Hindlimb muscle (tissue), 1 donor: Measurements from ENCODE around the gene MXD1. TPM values are rescaled to one million over a fixed set of nuclear protein-coding genes. Genes with fewer than 3 reads are reported as not detected.
"Not testable (repeated sequence)": the region's sequence is repeated elsewhere in the genome, so short reads cannot be mapped to it uniquely, and the experiment has no call there.

Source experiments
- DNase-seq: peaks from one replicate; pipeline ENCODE4 v3.0.0-alpha.2; 2013
- polyA plus RNA-seq: library from polyadenylated mRNA; unstranded; fragments of 120-200 nt; gene quantifications from one replicate; pipeline ENCODE4 v1.2.1, GENCODE V29; 2013; ENCODE audit not compliant: insufficient read length

The MXD1 gene
- polyA plus RNA-seq, 1 donor, result 4.8 TPM

DNA sequence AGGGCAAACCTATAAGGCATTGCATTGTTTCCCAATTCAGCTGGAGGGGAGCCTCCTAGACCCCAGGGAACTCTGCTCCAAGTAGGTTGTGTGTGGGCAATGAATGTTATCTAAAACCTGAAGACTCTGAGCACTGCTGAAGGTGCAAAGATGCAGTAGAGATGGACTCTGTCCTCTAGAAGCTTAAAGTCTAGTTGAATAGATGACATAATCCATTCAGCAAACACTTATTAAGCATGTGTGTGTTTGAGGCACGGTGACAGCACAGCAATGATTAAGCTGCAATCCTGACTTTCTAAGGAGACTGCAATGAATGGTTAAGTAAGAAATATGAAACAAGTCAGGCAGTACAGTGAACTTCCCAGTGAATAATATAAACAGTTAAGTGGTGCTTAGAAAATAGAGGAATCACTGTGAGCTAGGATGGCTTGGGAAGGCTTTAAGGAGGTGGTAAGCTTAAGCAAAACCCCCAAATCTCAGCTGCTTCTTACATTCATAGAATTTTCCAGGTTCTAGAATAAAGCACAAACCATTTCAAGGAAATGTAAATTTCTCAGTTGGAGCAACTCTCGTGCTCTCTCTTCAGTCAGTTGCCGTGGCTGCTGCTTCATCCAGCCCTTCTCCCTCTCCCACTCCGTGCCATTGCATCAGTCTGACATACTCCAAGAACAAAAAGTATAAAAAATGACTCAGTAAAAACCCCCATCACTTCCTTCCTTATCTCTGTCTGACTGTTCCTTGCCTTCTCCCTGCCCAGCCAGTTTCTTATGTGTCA, 19.1 kb downstream of the MXD1 start:
- DNase-seq, result no peak

DNA sequence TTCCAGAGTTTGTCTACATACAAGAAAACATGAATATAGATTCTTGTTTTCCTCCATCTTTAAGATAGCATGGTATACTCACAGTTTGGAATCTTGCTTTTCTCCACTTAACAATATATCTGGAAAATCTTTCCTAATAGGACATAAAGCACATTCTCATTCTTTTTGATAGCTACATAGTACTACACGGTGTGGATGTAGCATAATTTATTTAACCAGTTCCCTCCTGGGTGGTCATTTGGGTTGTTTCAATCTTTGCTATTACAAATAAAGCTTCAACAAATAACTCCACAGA, 19.7 kb downstream of the MXD1 start:
- DNase-seq, result no peak

DNA sequence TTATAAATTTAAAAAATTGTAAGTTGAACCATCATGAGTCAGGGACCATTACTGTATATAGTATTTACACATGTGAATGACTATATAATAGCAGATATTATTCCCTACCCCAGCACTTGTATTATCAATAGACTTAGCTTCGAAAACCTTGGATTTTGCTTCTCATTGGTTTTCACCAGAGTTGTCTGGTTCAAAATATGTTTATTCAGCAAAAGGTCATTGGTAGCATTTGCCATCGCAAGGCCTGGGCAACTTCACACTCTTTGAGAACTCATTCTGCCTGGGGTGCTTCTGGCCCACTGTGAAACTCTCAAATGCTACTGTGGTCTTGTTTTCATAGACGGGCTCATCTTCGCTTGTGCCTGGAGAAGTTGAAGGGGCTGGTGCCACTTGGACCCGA, 20.1 kb downstream of the MXD1 start:
- DNase-seq, result no peak

- no peak for DNase-seq
Measured at GRCh38 chr2:69936906-69937305, 22.0 kb downstream of the MXD1 start.

DNA sequence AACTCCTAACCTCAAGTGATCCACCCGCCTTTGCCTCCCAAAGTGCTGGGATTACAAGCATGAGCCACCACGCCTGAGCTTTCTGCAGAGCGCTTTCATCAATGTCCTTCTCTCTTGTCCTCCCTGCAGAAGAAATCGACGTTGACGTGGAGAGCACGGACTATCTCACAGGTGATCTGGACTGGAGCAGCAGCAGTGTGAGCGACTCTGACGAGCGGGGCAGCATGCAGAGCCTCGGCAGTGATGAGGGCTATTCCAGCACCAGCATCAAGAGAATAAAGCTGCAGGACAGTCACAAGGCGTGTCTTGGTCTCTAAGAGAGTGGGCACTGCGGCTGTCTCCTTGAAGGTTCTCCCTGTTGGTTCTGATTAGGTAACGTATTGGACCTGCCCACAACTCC, 23.1 kb downstream of the MXD1 start:
- DNase-seq, result no peak

DNA sequence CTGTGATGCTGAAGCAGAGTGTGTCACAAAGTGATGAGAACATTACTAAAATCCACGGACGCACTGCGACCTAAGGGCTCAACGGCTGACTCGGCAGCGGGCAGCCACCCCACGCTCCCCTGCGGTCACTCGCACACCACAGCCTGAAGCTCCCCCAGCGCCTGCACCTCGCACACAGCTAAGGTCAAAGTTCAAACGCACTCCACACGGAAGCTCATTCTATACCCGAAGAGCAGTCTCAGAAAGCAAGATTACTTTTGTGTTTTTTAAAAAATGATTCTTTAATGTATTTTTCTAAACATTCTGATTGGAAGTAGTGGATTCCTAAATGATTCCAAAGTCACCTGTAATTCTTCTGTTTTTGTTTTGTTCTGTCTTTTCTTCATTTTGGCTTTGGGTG, 24.8 kb downstream of the MXD1 start:
- no peak for DNase-seq

DNA sequence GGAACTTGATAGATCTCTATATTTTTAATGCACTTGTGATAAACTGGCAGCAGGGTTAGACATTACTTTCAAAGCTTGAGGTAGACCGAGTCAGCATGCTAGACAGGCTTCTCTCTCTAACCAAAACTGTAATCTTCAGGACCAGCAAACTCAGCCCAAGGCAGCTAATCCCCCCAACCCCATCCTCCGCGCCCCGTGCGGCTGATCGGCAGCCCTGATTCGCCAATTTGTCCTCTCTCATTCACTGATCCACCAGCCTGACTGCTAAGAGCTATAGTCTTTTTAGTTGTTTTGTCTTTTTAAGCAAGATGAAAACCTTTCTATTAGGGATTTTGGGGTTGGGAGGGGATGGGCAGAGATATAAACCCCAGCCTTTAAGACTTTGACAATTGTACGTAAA, 25.8 kb downstream of the MXD1 start:
- no peak for DNase-seq

GRCh38 chr2:69943000-69943842, 28.3 kb downstream of the MXD1 start:
- no peak for DNase-seq

- DNase-seq, result no peak
Measured at GRCh38 chr2:69943843-69944525, 29.1 kb downstream of the MXD1 start.

DNA sequence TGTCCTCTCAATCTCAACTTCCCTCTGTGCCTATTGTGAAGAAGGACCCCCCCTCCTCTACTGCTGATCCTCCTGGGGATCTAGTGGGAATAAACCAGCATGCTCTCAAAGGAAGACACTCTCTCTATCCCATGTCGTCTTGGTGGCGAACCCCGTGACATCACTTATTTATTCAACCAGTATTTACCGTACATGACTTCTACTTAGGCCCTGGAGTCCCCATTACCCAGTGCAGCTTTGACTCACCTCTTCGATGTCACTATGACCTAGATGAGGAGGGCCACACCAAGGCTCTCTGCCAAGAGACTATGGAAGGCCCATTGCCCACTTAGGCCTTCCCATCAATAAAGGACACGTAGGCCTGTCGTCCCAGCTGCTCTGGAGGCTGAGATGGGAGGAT, 29.8 kb downstream of the MXD1 start:
- no peak for DNase-seq

GRCh38 chr2:69945441-69945840, 30.5 kb downstream of the MXD1 start:
- no peak for DNase-seq

GRCh38 chr2:69945941-69946340, 31.0 kb downstream of the MXD1 start:
- DNase-seq, result no peak

DNA sequence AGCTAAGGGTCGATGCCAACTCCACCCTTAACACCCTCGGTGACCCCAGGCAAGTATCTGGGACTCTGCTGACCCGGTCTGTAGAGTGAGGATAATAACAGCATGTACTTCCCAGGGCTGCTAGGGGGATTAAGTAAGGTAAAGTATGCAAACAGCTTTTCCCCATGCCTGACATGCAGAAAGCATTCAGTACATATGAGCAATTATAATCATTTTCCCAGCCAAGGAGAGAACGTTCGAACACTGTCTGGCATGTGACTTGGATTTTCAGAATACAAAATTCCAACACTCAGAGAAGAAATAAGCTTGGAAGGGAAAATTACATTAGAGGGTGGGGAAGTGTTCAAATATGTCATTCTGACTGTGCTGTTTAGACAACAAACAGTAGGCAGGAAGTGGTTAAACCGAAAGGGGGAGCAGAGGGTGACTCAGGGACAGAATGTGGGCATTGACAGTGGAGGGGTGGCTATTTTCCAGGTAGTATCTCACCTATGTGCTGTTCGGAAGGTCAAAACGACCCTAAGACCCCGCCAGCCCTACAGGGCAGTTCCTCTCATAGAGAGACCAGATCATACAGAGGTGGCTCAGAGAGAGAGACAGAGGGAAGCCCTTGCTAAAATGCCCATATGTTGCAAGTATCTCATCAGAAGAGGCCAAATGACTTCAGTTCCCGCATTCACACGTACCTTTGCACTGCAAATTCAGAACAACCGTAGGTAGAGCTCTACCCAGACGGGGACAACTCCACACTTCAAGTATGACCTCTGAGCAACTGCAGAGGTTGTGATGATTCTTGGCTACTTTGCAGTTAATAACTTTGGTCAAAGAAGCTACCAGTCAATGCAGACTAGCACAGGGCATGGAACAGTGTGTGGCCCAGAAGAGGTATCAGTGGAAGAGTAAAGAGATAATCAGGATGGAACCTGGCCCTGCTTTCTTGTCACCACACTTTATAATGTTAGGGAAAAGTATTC, 31.7 kb downstream of the MXD1 start:
- no peak for DNase-seq

DNA sequence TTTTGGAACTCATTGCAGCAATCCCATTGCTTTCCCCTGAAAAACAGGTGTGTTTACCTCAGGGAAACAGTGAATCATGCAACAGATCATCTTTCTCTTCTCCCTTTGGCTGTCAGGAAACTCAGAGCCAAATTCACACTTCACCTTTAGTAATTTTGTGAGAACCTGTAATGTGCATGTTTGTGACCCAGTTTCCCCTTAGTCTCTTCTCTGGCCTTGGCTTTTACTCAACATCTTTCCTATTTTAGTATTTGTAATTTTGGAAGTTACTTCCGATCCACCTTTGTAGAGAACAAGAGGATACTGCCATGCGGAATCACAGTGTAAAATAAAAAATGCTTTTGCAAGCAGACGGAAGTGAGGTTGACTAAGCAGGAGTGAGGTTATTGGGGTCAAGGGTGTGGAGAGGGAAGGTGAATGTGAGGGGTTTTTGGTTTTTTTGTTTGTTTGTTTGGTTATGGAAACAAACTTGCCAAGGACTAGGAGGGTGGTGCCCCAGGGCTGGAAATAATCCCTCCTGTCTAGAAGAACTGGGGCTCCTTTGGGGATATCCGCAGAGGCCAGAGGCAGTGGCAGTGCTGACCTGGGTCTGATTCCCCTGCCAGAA, 32.5 kb downstream of the MXD1 start:
- DNase-seq, result no peak

DNA sequence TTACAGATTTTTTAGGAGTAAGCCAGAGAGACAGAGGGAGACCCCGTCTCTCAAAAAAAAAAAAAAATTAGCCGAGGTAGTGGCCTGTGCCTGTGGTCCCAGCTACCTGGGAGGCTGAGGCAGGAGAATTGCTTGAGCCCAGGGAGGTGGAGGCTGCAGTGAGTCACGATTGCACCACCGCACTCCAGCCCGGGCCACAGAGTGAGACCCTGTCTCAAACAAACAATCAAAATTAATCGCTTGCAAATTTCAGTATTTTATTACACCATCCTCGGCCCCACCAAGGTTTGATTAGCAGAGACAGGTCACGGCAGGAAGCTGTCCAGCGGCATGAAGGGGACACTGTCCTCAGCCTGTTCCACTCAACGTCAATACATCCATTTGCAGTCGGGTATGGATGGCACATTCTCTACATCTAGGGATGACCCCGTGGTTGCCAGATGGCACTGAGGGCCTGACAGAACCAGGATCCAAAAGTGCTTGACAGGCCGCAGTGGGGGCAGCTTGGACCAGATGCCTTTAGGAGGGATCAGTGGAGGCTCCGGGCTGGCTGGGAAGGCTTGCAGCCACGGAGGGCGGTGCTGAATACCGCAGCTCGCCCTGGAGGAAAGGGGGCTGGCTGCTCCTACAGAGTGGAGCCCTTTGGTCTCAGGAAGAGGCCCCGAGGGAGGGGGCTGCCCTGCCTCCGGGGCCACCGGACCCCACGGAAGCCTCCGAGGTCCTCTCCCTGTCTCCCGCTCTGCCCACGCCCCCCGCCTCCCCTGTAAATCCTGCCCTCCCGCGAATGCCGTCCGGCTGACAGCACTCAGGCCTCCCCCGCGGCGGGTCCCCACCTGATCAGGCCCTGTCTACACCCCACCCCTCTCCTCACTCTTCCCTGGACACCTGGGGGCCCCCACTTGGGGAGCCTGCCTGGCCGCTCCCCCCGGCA, 33.4 kb downstream of the MXD1 start:
- no peak for DNase-seq

DNA sequence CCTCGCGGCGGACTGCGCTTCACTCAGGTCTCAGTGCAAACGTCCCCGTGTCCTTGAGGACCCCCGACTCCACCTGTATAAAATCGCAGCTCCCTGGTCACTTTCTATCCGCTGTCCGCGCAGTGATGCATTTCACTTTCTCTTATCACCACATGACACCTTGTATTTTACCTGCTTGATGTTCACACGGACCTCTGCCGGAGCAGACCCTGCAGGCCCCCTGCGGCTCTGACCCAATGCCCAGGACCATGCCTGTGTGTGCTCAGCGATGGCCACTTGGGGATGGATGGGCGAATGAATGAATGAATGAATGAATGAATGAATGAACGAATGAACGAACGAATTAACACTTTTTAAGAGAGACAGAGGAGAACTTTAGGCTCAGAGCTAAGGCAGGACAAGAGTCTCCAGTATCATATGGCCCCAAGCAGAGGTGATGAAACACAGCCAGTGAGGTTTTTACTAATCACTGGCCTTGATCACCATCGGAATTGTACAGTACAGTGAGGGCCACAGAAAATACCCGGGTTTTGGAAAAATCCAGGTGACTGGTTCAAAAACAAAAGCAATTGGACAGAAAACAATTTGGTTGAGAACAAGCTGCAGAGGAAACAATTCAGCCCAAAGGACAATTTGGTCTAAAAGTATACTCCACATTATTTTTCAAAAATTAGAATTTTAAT, 34.2 kb downstream of the MXD1 start:
- DNase-seq, result no peak

GRCh38 chr2:69950241-69950640, 35.3 kb downstream of the MXD1 start:
- DNase-seq, result no peak

DNA sequence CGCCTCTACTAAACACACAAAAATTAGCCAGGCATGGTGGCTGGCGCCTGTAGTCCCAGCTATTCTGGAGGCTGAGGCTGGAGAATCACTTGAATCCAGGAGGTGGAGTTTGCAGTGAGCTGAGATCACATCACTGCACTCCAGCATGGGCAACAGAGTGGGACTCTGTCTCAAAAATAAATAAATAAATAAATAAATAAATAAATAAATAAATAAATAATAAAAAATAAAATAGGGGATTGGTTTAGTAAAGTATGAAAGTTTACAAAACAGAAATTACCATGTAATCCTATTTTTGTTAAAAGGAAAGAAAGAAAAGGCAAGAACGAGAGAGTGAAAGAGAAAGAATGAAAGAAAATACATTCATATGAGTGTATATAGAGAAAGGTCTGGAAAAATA, 35.8 kb downstream of the MXD1 start:
- not testable (repeated sequence) for DNase-seq

DNA sequence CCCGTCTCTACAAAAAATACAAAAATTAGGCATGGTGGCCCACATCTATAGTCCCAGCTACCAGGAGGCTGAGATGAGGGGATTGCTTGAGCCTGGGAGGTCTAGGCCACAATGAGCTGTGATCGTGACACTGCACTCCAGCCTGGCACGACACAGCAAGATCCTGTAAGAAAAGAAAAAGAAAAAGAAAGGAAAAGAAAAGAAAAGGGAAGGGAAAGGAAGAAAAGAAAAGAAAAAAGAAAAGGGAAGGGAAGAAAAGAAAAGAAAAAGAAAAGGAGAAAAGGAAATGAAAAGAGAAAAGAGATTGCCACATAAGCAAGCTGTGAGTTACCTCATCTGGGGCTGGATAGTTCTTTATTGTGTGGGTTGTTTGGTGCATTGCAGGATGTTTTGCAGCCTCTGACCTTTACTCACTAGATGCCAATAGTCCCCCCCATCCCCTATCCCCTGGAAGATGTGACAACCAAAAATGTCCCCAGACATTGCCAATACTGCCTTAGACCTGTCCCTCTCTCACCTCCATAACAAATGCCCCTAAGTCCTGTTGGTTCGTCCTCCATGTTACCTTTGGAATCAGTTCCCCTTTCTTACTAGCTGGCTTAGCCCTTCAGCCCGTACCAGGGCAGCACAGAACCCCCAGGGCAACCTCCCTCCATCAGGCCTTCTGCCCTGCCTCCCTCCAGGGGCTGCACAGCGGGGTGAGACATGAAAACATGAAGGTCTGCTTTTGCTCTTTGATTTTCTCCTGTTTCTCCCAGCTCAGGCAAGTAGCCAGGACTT, 37.6 kb downstream of the MXD1 start:
- no peak for DNase-seq
